ENCODE measurements around the gene JPH3.
A peak's percentile ranks its signal among the peaks of the same experiment; 100 is the strongest.

Gene JPH3

GRCh38 chr16:87735270-87736007 is 133.1 kb downstream of the JPH3 start:
- DNase-seq (ENCODE audit: insufficient read length, low spot score) (no peak), FAIRE-seq (no peak)
- no peak for TF ChIP-seq POLR2A (IDR thresholded peaks at IDR 0.05; ENCODE audit: low read depth, low read length)

- FAIRE-seq: no peak
- TF ChIP-seq POLR2A (IDR thresholded peaks at IDR 0.05; ENCODE audit: low read depth, low read length): no peak
- DNase-seq (ENCODE audit: insufficient read length, low spot score): no peak
These were observed 133.7 kb downstream of the JPH3 start for GRCh38 chr16:87736008-87736382.

- TF ChIP-seq POLR2A (IDR thresholded peaks at IDR 0.05; ENCODE audit: low read depth, low read length): no peak
- FAIRE-seq (no peak), DNase-seq (ENCODE audit: insufficient read length, low spot score) (no peak)
These were observed 137.5 kb downstream of the JPH3 start for GRCh38 chr16:87739801-87740200.

- no peak for DNase-seq (ENCODE audit: insufficient read length, low spot score)
- TF ChIP-seq POLR2A (IDR thresholded peaks at IDR 0.05; ENCODE audit: low read depth, low read length): no peak
- no peak for FAIRE-seq
These were observed 138.1 kb downstream of the JPH3 start for GRCh38 chr16:87740441-87740840.

GRCh38 chr16:87740909-87741424 is 138.7 kb downstream of the JPH3 start:
- FAIRE-seq: no peak
- no peak for TF ChIP-seq POLR2A (IDR thresholded peaks at IDR 0.05; ENCODE audit: low read depth, low read length)
- no peak for DNase-seq (ENCODE audit: insufficient read length, low spot score)

GRCh38 chr16:87741700-87742415 is 139.6 kb downstream of the JPH3 start:
- DNase-seq (ENCODE audit: insufficient read length, low spot score): no peak
- TF ChIP-seq POLR2A (IDR thresholded peaks at IDR 0.05; ENCODE audit: low read depth, low read length): no peak

GRCh38 chr16:87742781-87743490 is 140.6 kb downstream of the JPH3 start:
- no peak for FAIRE-seq
- DNase-seq (ENCODE audit: insufficient read length, low spot score): no peak
- TF ChIP-seq POLR2A (IDR thresholded peaks at IDR 0.05; ENCODE audit: low read depth, low read length): no peak

More at GRCh38 chr16:87741700-87742415, 139.6 kb downstream of the JPH3 start:
- FAIRE-seq: no peak

- peak; percentile 51 for DNase-seq (ENCODE audit: insufficient read length, low spot score)
- no peak for TF ChIP-seq POLR2A (IDR thresholded peaks at IDR 0.05; ENCODE audit: low read depth, low read length)
- no peak for FAIRE-seq
These were observed 142.6 kb downstream of the JPH3 start for GRCh38 chr16:87744750-87745514.

GRCh38 chr16:87746178-87746577 is 143.9 kb downstream of the JPH3 start:
- TF ChIP-seq POLR2A (IDR thresholded peaks at IDR 0.05; ENCODE audit: low read depth, low read length): no peak
- FAIRE-seq: no peak
- DNase-seq (ENCODE audit: insufficient read length, low spot score): no peak

Data from H54 (cell line).